GM23248 (cell line): ENCODE data around the gene CHRM4. TPM values are rescaled to one million over a fixed set of nuclear protein-coding genes. Genes with fewer than 3 reads are reported as not detected.

Experiments
- DNase-seq: peaks from one replicate; pipeline ENCODE4 v3.0.0-alpha.2; 2015
- H2AFZ ChIP-seq: fragments of 200-600 bp; sonication (generic); 2 replicates; pipeline ENCODE4 v1.6.1; 2016; ENCODE audit warnings: antibody characterized with exemption
- H3F3A ChIP-seq: fragments of 200-600 bp; sonication (generic); 2 replicates; pipeline ENCODE4 v1.6.1; 2016; ENCODE audit warnings: mild to moderate bottlenecking, antibody characterized with exemption, mixed run types; ENCODE audit not compliant: insufficient read depth
- H3K27ac ChIP-seq: fragments of 200-600 bp; sonication (generic); 2 replicates; pipeline ENCODE4 v1.5.1; 2016; ENCODE audit warnings: mild to moderate bottlenecking
- H3K27me3 ChIP-seq: fragments of 200-600 bp; sonication (generic); replicated peaks from 2 replicates; pipeline ENCODE4 v1.6.1; 2016; ENCODE audit warnings: mild to moderate bottlenecking; ENCODE audit not compliant: insufficient read depth
- H3K36me3 ChIP-seq: fragments of 200-600 bp; sonication (generic); 2 replicates; pipeline ENCODE4 v1.6.1; 2016; ENCODE audit warnings: low read depth, mild to moderate bottlenecking
- H3K4me1 ChIP-seq: fragments of 200-600 bp; sonication (generic); 2 replicates; pipeline ENCODE4 v1.6.1; 2016; ENCODE audit warnings: mild to moderate bottlenecking; ENCODE audit not compliant: insufficient read depth
- H3K4me2 ChIP-seq: fragments of 200-600 bp; sonication (generic); one replicate; pipeline ENCODE4 v1.6.1; 2016; ENCODE audit warnings: mild to moderate bottlenecking; ENCODE audit not compliant: unreplicated experiment
- H3K4me3 ChIP-seq: fragments of 200-600 bp; sonication (generic); 2 replicates; pipeline ENCODE4 v1.5.1; 2016; ENCODE audit warnings: mild to moderate bottlenecking
- H3K79me2 ChIP-seq: fragments of 200-600 bp; sonication (generic); 2 replicates; pipeline ENCODE4 v1.6.1; 2016; ENCODE audit warnings: mild to moderate bottlenecking; ENCODE audit not compliant: insufficient read depth
- H3K9ac ChIP-seq: fragments of 200-600 bp; sonication (generic); 2 replicates; pipeline ENCODE4 v1.6.1; 2016; ENCODE audit warnings: mild to moderate bottlenecking
- H3K9me2 ChIP-seq: fragments of 200-600 bp; sonication (generic); 2 replicates; pipeline ENCODE4 v1.6.1; 2016; ENCODE audit warnings: mixed run types, mild to moderate bottlenecking, moderate library complexity; ENCODE audit not compliant: insufficient read depth
- H3K9me3 ChIP-seq: fragments of 200-600 bp; sonication (generic); one replicate; pipeline ENCODE4 v1.6.1; 2017; ENCODE audit warnings: low read depth
- H4K20me1 ChIP-seq: fragments of 200-600 bp; sonication (generic); 2 replicates; pipeline ENCODE4 v1.6.0; 2016; ENCODE audit not compliant: insufficient read depth
- EZH2 ChIP-seq: fragments of 200-600 bp; sonication (generic); IDR thresholded peaks from 2 replicates; pipeline ENCODE4 v1.6.1; 2018; ENCODE audit warnings: antibody characterized with exemption, mild to moderate bottlenecking; ENCODE audit not compliant: insufficient read depth, poor library complexity, severe bottlenecking
- EZH2phosphoT487 ChIP-seq: fragments of 200-600 bp; sonication (generic); IDR thresholded peaks from 2 replicates; pipeline ENCODE4 v1.6.1; 2018; ENCODE audit warnings: antibody characterized with exemption, moderate library complexity, mild to moderate bottlenecking, low read depth; ENCODE audit not compliant: insufficient read depth
- WGBS, 2 experiments: methylation state at CpG; one replicate each; pipeline ENCODE4 v1.1.6; 2015 to 2017; ENCODE audit warnings: low lambda C conversion rate in 2 of 2, low coverage in 1 of 2; ENCODE audit errors: missing lambda C conversion rate in 2 of 2; 5-methylcytosine and 5-hydroxymethylcytosine counted together
- in situ Hi-C: fragments of 300-500 bp; cut with MboI; formaldehyde crosslinking; loops from 2 replicates; pipeline ENCODE4 v1.15.0; 2020
- polyA plus RNA-seq: library from polyadenylated mRNA; unstranded; fragments of >200 nt; fragmentation: Nextera tagmentation; extraction: Ambion mirVana; gene quantifications from 2 replicates; pipeline ENCODE4 v1.2.1, GENCODE V29; 2016
- total RNA-seq: library from RNA; depleted of rRNA; stranded (reverse); fragments of >200 nt; shearing (Covaris generic); gene quantifications from 2 replicates; pipeline ENCODE4 v1.2.3, GENCODE V29; 2014

Gene CHRM4
- total and polyA plus RNA-seq, 2 experiments from 2014 or later: not detected

- Histone ChIP-seq H3K27me3 (no peaks in the 10 kb centered on the region), H2AFZ (no peak overlapping the region), H3K36me3 (peaks cover 5% of the 10 kb centered on the region; the same call in 1 of the 2 replicates), H3K4me3 (no peak overlapping the region), H3K4me1 (no peaks in the 10 kb centered on the region), H3K9me2 (no peaks in the 10 kb centered on the region), H3K9ac (no peak overlapping the region), H3K79me2 (no peaks in the 10 kb centered on the region), H3K9me3 (no peaks in the 10 kb centered on the region), H3K4me2 (no peak overlapping the region), H3K27ac (no peak overlapping the region), H3F3A (no peaks in the 10 kb centered on the region), H4K20me1 (no peaks in the 10 kb centered on the region)
- in situ Hi-C loops: no loop called here
- DNase-seq: no peak
- TF ChIP-seq EZH2phosphoT487 (no peak), EZH2 (no peak)
- 94 to 95% methylated on average over 9 of the region's 9 CpGs for WGBS, 2 experiments
Observed at GRCh38 chr11:46413760-46414465, 22.3 kb upstream of the CHRM4 start.

GRCh38 chr11:46410021-46410420 is 18.4 kb upstream of the CHRM4 start:
- H3K9ac ChIP-seq: no peak overlapping the region
- no peak for DNase-seq
- no peak overlapping the region for H3K4me3 ChIP-seq
- H3K9me2 ChIP-seq: no peaks in the 10 kb centered on the region
- peaks cover 2% of the 10 kb centered on the region; the same call in 1 of the 2 replicates for H3K4me1 ChIP-seq
- no peak overlapping the region for H3K27ac ChIP-seq
- no peaks in the 10 kb centered on the region for H3K9me3 ChIP-seq
- H3F3A ChIP-seq: no peaks in the 10 kb centered on the region
- no peaks in the 10 kb centered on the region for H4K20me1 ChIP-seq
- no peak overlapping the region for H3K4me2 ChIP-seq
- in situ Hi-C loops: no loop called here
- H3K79me2 ChIP-seq: no peaks in the 10 kb centered on the region
- H3K36me3 ChIP-seq: no peaks in the 10 kb centered on the region; the same call in 1 of the 2 replicates
- H3K27me3 ChIP-seq: no peaks in the 10 kb centered on the region
- TF ChIP-seq EZH2 (no peak), EZH2phosphoT487 (no peak)
- no peak overlapping the region for H2AFZ ChIP-seq
- 73 to 77% methylated on average over 5 of the region's 5 CpGs for WGBS, 2 experiments

GRCh38 chr11:46408407-46408986 is 16.9 kb upstream of the CHRM4 start:
- Histone ChIP-seq H3K4me3 (no peak overlapping the region), H3K36me3 (no peaks in the 10 kb centered on the region; the same call in 1 of the 2 replicates), H3K9me2 (no peaks in the 10 kb centered on the region), H3K27me3 (no peaks in the 10 kb centered on the region), H4K20me1 (no peaks in the 10 kb centered on the region), H3K9ac (no peak overlapping the region), H3F3A (no peaks in the 10 kb centered on the region), H3K4me2 (no peak overlapping the region), H3K4me1 (peaks cover 10% of the 10 kb centered on the region), H3K27ac (no peak overlapping the region), H3K79me2 (no peaks in the 10 kb centered on the region), H2AFZ (no peak overlapping the region), H3K9me3 (no peaks in the 10 kb centered on the region)
- TF ChIP-seq EZH2phosphoT487: no peak
- no peak for TF ChIP-seq EZH2
- in situ Hi-C loops: no loop called here
- no peak for DNase-seq
- 93 to 95% methylated on average over 6 of the region's 6 CpGs for WGBS, 2 experiments

- TF ChIP-seq EZH2phosphoT487: no peak
- no peak for TF ChIP-seq EZH2
- in situ Hi-C loops: no loop called here
- Histone ChIP-seq H4K20me1 (no peaks in the 10 kb centered on the region), H3K9me3 (no peaks in the 10 kb centered on the region), H3K36me3 (no peaks in the 10 kb centered on the region; the same call in 1 of the 2 replicates), H3K79me2 (no peaks in the 10 kb centered on the region), H3K9ac (no peak overlapping the region), H3F3A (no peaks in the 10 kb centered on the region), H3K9me2 (no peaks in the 10 kb centered on the region), H3K4me2 (no peak overlapping the region), H2AFZ (no peak overlapping the region), H3K4me1 (peaks cover 10% of the 10 kb centered on the region), H3K27me3 (no peaks in the 10 kb centered on the region), H3K27ac (no peak overlapping the region), H3K4me3 (no peak overlapping the region)
- no peak for DNase-seq
- 67 to 72% methylated on average over 10 of the region's 10 CpGs for WGBS, 2 experiments
Observed at GRCh38 chr11:46407635-46408034, 16.1 kb upstream of the CHRM4 start.
